Stimulated activated CD8-positive, alpha-beta memory T cell treated with anti-CD3 and anti-CD28 coated beads, Interleukin-12 subunit alpha, Interleukin-12 subunit beta, amount 100 ng/mL, for 1 hour (primary cell): ENCODE data around the gene ATF1.
"Not testable (repeated sequence)": the region's sequence is repeated elsewhere in the genome, so short reads cannot be mapped to it uniquely, and the experiment has no call there.

ENCODE experiments used
- DNase-seq: peaks from one replicate; pipeline ENCODE4 v3.0.0-alpha.2; 2020; ENCODE audit warnings: low read depth

The ATF1 gene

DNA sequence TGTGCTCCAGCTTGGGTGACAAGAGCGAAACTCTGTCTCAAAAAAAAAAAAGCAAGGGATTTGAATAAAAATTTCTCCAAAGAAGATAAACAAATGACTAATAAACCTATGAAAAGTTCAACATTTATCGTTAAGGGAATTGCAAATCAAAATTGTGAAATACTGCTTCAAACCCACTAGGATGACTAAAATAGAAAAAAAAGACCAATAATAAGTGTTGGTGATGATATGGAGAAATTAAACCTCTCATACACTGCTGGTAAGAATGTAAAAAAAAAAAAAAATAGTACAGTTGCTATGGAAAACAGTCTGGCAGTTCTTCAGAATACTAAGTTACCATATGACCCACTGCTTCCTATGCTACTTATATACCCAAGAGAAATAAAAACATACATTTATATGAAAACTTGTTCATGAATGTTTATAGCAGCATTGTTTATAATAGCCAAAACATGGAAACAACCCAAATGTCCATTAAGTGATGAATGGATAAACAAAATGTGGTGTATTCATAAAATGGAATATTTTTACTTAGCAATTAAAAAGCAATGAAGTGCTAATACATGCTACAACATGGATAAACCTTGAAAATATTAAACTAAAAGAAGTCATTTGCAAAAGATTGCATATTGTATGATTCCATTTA is 39.5 kb downstream of the ATF1 start:
- no peak for DNase-seq

DNA sequence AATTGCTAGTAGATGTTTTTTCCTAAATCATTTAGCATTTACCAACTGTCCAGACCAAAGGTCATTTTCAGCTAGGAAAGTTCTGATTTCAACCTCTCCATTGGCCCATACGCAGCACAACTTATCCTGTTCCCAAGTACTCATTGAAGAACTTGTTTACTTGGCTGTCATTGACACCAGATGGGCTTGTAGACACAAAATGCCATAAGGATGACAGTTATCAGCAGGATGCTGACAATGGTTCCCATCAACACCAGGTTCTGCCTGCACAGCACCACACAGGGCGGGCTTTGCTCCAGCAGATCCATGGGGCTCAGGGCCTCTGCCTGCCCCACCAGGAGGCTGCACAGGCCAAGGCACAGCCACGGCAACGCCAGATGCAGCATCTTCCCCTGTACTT is 42.3 kb downstream of the ATF1 start:
- no peak for DNase-seq

DNA sequence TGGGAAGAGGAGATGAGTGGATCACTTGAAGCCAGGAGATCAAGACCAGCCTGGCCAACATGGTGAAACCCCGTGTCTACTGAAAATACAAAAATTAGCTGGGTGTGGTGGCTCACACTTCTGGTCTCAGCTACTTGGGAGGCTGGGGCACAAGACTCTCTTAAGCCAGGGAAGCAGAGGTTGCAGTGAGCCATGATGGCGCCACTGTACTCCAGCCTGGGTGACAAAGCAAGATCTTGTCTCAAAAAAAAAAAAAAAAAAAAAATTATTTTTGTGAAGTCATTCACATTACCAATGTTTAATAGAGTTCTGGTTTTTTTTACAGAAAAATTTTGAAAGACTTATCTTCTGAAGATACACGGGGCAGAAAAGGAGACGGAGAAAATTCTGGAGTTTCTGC is 45.2 kb downstream of the ATF1 start:
- DNase-seq, result not testable (repeated sequence)

DNA sequence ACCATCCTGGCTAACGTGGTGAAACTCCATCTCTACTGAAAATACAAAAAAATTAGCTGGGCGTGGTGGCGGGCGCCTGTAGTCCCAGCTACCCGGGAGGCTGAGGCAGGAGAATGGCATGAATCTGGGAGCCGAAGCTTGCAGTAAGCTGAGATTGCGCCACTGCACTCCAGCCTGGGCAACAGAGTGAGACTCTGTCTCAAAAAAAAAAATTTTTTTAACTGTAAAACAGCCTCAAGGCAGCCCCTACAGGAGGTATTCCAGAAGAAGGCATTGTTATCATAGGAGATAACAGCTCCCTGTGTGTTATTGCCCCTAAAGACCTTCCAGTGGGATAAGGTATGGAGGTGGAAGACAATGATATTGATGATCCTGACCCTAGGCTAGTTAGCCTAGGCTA is 51.0 kb downstream of the ATF1 start:
- DNase-seq, result not testable (repeated sequence)

DNA sequence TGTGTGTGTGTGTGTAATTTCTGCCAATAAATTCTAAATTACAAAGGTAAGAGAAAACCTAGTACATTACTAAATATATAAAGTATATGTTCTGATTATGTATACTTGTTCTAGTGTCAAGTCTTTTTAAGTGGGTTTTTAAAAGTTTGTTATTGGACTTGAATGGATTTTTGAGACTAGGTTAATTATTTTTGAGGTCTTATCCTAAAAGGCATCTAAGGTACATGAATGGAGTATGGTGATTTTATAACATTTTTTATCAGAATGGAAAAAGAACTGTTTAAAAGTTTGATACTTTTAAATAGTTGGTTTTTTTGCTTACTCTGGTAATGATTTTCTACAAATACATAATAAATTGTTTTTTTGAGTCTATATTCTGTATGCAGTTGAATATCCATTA is 56.3 kb downstream of the ATF1 start:
- no peak for DNase-seq

DNA sequence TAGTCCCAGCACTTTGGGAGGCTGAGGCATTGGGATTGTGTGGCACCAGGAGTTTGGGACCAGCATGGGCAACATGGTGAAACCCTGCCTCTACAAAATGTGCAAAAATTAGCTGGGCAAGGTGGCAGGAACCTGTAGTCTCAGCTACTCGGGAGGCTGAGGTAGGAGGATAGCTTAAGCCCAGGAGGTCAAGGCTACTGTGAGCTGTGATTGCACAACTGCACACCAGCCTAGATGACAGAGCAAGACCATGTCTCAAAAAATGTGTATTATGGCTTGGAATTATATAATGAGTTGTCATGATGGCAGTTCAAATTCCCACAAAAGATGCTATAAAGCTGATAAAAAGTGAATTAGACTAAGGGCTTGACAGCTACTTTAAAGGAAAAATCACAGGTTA is 58.2 kb downstream of the ATF1 start:
- DNase-seq, result no peak

DNA sequence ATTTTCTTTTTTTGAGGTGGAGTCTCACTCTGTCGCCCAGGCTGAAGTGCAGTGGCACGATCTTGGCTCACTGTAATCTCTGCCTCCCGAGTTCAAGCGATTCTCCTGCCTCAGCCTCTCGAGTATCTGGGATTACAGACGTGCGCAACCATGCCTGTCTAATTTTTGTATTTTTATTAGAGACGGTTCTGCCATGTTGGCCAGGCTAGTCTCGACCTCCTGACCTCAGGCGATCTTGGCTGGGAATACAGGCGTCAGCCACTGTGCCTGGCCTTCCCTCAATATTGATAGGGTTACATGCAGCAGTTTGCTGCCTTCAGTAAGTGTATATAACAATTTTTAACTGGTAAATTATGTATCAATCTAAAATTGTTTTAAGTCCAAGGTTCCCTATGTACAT is 59.8 kb downstream of the ATF1 start:
- DNase-seq, result not testable (repeated sequence)

DNA sequence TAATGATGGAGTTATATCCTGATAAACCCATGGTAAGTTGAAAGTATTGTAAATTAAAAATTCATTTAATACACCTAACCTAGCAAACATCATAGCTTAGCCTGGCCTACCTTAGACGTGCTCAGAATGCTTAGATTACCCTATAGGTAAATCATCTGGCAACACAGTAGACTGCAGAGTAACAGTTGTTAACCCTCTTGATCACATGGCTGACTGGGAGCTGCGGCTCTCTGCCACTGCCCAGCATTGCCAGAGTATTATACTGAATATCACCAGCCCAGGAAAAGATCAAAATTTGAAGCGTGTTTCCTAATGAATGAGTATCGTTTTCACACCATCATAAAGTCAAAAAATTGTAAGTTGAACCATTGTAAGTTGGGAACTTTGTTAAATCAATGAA is 61.0 kb downstream of the ATF1 start:
- DNase-seq, result no peak

DNA sequence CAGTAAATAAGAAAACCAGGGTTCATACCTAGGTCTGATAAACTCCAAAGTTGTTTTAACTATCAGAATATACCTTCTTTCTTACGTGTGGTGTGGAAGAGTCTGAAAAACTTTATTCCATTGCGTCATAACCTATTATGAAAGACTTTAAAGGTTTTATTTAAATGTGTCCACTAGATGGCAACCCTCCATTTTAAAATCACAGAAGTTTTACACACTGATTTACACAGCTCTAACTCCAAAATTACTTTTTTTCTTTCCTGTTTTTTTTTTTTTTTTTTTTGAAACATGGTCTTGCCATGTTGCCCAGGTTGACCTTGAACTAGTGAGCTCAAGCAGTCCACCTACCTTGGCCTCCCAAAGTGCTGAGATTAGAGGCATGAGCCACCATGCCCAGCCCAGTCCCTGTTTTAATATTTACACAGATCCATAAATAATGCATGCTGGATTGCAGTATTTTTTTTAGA is 61.5 kb downstream of the ATF1 start:
- no peak for DNase-seq

DNA sequence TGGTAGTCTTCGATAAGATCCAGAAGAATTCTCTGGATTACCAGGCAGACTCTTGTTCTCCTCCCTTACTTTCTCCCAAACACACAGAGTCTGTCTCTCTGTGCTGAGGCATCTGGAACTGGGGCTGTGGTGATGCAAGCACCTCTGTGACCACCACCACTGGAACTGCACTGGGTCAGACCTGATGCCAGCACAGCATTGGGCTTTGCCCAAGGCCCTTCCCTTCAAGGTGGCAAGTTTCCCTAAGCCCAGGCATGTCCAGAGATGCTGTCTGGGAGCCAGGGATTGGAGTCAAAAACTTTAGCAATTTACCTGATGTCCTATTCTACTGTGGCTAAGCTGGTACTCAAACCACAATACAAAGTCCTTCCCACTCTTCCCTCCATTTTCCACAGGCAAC is 64.2 kb downstream of the ATF1 start:
- no peak for DNase-seq

DNA sequence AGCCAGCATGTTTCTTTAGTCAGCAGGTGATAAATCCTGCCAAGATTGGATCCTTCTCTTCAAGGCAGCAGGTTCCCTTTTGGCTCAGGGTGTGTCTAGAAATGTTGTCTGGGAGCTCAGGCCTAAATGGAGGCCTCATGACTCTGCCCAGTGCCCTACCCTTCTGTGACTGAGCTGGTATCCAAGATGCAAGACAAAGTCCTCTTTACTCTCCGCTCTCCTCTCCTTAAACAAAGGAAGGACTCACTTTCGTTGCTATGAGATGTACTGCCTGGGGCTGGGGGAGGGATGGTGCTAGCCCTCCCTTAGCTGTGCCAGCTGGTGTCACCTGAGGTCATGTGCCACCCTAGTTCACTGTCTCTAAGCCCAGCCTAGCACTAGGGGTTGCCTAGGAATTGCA is 65.0 kb downstream of the ATF1 start:
- no peak for DNase-seq

DNA sequence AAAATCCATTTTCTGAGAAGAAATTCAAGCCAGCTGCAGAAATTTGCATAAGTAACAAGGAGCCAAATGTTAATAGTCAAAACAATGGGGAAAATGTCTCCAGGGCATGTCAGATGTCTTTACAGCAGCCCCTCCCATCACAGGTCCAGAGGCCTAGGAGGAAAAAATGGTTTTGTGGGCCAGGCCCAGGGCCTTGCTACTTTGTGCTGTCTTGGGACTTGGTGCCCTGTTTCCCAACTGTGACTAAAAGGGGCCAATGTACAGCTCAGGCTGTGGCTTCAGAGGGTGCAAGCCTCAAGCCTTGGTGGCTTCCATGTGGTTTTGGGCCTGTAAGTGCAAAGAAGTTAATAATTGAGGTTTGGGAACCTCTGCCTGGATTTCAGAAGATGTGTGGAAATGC is 69.9 kb downstream of the ATF1 start:
- not testable (repeated sequence) for DNase-seq

DNA sequence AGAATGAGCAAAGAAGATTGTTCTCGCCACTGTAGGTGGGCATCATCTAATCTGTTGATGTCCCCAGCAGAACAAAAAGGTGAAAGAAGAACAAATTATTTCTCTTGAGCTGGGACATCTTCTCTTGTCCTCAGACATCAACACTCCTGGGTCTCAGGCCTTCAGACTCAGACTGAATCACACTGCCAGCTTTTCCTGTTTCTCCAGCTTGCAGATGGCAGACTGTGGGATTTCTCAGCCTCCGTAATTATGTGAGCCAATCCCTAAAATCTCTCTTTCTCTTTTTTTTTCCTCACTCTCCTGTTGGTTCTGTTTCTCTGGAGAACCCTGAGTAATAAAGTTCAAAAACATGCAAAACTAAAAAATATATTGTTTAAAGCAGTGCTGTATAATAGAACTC is 75.1 kb downstream of the ATF1 start:
- DNase-seq, result no peak

DNA sequence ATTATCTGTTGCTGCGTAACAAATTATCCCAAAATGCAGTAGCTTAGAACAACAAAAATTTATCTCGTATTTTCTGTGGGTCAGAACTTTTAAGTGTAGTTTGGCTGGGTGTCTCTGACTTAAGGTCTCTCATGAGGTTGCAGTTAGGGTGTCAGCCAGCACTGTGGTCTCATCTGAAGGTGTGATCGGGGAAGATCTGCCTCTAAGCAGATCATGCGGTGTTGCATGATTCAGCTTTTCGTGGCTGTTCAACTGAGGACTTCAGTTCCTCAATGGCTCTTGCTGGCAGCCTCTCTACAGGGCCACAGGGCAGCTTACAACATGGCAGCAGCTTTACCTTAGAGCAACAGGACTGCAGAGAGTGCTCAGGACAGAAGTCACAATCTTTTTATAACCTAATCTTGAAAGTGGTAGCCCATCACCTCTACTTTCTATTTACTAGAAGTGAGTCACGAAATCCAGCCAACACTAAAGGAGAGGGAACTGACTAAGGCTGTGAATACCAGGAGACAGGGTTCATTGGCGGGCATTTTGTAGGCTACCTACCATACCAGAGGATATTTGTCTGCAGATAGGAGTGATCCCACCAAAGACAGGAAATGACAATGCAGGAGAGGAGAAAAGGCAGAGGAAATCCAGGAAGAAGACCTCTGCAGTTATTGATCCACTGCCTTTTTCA is 77.0 kb downstream of the ATF1 start:
- no peak for DNase-seq

DNA sequence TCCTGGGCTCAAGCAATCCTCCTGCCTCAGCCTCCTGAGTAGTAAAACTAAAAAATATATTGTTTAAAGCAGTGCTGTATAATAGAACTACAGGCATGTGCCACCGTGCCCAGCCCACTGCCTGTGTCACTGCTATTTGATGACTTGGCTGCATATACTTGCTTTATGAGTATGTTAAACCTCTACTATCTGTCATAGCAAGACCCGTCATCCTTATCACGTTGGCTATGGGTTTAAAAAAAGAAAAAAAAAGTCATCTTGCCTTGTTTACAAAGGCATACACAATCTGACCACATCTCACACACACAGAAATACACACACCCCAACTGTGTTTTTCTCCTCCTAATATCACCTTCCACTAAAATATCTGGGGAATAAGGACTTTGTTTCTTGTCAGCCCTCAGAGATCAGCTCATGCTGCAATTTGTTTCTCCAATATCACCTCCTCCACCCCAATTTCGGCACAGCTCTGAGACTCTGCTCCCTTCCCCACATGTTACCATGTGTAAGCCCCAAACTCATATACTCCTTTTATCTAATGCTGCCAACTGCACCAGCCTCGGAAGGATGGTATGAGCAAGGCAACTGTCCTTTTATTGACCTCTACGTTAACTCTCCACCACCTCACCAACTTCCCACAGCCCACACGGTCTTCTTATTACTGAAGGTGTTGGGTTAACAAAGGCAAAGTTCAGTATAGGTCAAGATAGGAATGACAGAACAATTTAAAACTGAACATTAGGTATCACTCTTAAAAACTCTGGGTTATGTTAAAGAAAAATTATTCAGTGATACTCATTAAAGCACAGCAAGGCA is 78.0 kb downstream of the ATF1 start:
- no peak for DNase-seq

DNA sequence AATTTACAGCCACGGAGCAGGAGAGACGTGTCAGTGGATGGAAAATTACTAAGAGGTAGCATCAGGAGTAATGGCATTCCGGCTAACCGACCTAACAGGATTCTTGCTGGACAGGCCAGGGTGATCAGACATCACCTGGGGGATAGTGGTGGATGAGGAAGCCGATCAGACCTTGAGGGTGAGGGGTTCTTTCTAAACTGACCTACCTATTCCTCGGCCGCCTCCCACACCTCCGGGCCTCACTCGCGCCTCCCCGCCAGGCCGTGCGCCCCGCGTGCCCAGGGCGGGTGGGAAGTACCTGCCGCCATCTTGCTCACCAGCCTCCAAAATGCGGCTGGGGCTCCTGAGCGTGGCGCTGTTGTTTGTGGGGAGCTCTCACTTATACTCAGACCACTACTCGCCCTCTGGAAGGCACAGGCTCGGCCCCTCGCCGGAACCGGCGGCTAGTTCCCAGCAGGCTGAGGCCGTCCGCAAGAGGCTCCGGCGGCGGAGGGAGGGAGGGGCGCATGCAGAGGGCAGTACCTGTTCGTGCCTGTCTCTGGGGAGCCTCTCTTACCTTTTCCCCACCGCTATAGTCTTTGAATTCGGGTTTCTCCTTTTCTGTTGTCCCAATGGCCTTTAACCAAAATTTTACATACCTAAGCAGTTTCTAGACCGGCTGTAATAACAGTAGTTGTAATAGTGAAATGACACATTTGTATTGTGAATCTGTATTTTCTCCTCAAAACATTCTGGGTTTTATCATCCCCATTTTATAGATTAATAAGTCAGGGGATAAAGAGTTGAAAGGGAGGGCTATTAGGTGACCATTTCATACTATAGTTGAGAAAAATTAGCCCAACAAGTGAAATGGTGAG is 79.0 kb downstream of the ATF1 start, which contains the start of gene TMPRSS12:
Gene TMPRSS12 (plus strand): TSS at position 290 of the 857 bp plus-strand sequence. CDS start 39 bp downstream, at position 329.
- DNase-seq, result no peak

DNA sequence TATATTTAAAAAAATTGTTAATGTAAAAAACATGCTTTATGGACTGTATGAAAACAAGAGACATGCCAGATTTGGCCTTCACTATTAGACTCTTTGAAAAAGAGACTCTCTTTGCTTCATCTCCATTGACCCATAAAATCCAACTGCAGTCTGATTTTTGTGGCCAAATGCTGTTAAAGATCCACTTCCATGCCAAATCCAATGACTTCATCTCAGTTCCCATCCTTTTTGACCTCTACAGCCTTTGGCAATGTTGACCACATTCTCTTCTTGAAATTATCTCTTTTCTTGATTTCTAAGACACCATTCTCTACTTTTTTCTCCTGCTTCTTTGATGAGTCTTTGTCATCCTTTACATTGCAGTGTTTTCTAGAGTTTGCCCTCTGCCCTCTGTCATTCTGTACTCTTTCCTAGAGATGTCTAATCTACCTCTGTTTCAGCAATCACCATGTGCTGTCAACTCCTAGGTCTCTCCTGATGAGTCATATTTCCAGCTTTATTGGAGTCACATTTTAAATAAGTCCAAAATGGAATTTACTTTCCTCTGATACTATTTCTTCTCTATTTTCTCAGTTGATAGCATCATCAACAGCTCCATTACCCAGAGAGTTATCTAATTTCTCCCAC is 81.2 kb downstream of the ATF1 start:
- DNase-seq, result no peak

DNA sequence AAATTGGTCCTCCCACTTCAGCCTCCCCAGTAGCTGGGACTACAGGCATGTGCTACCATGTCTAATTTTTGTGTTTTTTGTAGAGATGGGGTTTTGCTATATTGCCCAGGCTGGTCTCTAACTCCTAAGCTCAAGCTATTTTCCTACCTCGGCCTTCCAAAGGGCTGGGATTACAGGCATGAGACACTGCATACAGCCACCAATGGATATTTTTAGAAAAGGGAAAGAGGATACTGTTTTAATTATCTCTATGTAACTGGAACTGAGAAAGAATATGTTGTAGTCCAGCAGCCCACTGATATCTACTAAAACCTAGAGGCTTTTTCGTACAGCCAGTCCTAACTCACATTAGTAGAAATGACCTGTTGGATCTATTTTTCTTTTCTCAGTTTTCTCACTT is 85.1 kb downstream of the ATF1 start:
- no peak for DNase-seq

DNA sequence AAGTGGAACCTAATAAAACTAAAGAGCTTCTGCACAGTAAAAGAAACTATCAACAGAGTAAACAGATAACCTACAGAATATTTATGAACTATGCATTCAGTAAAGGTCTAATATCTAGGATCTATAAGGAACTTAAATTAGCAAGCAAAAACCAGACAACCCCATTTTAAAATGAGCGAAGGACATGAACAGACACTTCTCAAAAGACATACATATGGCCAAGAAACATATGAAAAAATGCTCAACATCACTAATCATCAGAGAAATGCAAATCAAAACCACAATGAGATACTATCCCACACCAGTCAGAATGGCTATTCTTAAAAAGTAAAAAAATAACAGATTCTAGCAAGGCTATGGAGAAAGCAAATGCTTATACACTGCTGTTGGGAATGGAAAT is 91.3 kb downstream of the ATF1 start:
- DNase-seq, result not testable (repeated sequence)

DNA sequence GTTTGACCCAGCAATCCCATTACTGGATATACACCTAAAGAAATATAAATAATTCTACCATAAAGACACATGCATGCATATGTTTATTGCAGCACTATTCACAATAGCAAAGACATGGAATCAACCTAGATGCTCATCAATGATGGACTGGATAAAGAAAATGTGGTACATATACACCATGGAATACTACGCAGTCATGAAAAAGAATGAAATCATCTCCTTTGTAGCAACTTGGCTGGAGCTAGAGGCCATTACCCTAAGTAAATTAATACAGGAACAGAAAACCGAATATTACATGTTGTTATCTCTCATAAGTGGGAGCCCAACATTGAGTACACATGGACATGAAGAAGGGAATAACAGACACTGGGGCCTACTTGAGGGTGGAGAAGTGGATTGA is 91.8 kb downstream of the ATF1 start:
- not testable (repeated sequence) for DNase-seq

DNA sequence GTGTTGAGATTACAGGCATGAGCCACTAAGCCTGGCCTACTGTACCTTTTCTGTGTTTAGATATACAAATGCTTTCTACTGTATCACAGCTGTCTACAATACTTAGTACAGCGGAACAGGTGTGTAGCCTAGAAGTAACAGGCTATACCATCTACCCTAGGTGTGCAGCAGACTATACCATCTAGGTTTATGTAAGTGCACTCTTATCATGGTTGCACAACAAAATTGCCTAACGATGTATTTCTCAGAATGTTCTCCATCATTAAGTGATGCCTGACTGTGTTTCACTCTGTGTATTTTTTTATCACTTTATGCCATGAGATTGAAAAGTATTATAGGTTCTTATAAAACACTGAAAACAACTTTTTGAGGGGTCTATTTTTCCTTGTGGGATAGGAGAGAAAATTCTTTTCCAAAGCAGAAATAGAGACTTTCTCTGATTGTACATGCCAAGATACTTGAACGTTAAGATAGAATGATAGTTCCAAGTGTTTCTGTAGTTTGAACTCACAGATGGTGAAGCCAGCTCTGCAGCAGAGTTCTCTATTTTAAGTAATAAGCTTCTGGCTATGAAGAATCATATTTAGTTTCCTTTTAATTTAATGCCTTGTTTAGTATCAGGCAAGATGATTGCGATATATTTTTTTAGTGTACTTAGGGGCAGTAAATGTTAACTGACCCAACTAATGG is 95.9 kb downstream of the ATF1 start:
- no peak for DNase-seq
